Fibroblast of mammary gland (primary cell): ENCODE measurements around the gene UBR7.

ENCODE experiments used
- DNase-seq: peaks from one replicate; pipeline ENCODE4 v3.0.0-alpha.2; 2010; ENCODE audit warnings: low read depth
- H3K4me3 ChIP-seq: 2 replicates; pipeline ENCODE4 v1.5.1; 2011; ENCODE audit warnings: low read depth, mild to moderate bottlenecking, low read length, moderate library complexity; ENCODE audit not compliant: control insufficient read depth
- TF ChIP-seq, protein P1 (sequence below): conservative IDR thresholded peaks from 2 replicates; pipeline ENCODE4 v1.5.1; 2011; ENCODE audit warnings: low read depth, low read length, inconsistent platforms; ENCODE audit not compliant: control insufficient read depth, insufficient read depth

UBR7 gene

DNA sequence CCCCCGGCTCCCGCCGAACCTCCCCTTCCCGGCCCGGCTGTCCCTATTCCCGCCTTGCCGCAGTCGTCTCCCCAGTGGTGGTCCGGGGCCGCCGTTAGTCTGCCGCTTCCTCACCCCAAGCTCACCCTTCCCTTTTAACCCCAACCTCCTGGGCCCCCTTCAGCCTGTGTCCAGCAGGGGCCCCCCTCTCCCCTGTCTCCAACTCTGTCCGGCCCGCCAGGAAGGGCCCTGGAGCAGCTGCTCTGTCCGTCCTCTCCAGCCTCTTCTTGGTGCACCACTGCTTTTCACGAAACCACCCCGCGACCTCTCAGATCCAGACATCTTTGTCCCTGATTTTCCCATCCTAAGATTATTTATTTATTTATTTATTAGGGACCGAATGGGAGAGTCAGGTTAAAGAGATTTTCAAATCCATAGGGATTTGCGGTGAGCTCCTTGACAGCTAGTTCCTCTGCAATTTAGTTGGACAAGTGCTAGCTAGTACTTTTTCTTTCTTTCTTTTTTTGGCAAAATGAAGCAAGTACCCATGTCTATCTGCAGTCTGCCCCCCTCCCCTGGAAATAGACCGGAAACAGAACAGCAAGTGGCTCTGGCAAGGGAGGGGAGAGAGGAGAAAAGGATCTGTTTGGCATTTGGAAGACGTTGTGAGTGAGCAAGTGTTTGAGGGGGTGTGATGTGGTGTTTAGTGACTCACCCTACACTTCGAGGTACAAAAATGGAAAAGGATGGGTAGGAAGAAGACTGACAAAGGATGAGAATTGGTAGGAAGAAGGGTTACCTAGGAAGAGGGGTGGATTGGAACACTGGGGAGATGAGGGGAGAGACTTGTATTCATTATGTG is 632 bp downstream of the UBR7 start:
- DNase-seq: peak; percentile 69
- H3K4me3 ChIP-seq: peak overlapping the region; percentile 89
- TF ChIP-seq, protein P1, sequence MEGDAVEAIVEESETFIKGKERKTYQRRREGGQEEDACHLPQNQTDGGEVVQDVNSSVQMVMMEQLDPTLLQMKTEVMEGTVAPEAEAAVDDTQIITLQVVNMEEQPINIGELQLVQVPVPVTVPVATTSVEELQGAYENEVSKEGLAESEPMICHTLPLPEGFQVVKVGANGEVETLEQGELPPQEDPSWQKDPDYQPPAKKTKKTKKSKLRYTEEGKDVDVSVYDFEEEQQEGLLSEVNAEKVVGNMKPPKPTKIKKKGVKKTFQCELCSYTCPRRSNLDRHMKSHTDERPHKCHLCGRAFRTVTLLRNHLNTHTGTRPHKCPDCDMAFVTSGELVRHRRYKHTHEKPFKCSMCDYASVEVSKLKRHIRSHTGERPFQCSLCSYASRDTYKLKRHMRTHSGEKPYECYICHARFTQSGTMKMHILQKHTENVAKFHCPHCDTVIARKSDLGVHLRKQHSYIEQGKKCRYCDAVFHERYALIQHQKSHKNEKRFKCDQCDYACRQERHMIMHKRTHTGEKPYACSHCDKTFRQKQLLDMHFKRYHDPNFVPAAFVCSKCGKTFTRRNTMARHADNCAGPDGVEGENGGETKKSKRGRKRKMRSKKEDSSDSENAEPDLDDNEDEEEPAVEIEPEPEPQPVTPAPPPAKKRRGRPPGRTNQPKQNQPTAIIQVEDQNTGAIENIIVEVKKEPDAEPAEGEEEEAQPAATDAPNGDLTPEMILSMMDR: peak; percentile 29

DNA sequence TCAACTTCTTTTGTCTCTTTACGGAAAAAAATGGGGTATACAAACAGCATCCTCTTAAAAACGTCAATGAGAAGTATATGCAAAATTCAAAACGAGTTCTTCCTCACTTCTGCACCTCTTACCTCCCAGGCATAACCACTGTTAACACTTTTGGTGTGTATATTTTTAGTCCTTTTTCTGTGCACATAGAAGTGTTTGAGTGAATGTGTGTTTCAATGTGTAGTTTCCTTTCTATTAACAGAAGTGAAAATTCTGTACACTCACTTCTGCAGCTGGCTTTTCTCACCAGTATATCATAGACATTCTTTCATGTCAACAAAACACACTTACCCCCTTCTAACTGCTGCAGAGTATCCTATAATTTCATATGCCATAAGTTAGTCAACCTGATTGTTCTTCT is 5.4 kb downstream of the UBR7 start:
- TF ChIP-seq, protein P1: no peak
- H3K4me3 ChIP-seq: no peak overlapping the region
- no peak for DNase-seq

DNA sequence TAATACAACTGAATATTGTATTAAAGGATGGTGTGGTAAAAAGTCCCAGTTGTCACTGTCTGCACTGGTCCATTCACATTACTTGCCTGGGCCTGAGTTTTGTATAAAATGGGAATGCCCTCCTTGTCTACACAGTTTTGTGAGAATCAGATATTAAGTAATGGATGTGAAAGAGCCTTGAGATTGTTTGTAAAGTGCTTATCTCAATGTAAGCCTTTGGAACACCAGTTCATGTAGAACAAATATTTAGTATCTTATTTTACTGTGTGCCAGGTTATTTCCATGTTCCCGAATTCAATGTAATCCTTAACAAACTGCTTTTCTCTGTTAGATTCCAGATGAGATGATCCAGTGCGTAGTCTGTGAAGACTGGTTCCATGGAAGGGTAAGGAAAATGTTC is 7.5 kb downstream of the UBR7 start:
- TF ChIP-seq, protein P1: no peak
- H3K4me3 ChIP-seq: no peak overlapping the region

DNA sequence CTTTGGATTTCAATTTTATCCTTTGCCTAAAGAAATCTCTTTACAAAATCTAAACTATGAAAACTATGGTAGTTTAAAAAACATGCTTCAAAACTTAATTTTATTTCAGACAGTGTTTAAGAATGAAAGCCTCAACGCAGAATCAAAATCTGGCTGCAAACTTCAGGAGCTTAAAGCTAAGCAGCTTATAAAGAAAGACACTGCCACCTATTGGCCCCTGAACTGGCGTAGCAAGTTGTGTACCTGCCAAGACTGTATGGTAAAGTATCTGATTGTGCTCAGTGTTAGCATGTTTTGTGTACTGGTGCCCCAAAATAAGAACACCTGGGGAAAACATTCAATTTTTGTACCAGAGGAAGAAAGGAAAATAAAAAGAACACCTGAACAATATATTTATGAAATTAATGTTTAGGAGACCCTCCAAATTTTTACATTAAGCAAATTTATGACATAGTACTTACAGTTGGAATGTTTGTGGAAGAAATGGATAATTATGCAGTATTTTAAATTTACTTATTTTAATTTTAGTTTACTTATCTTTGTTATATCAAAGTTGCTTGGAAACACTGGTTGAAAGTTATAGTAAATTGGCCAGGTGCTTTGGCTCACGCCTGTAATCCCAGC is 12.2 kb downstream of the UBR7 start:
- TF ChIP-seq, protein P1: peak; percentile 71
- peak; percentile 72 for DNase-seq
- H3K4me3 ChIP-seq: no peak overlapping the region

More for the DNA sequence above, 7.5 kb downstream of the UBR7 start:
- DNase-seq: no peak

DNA sequence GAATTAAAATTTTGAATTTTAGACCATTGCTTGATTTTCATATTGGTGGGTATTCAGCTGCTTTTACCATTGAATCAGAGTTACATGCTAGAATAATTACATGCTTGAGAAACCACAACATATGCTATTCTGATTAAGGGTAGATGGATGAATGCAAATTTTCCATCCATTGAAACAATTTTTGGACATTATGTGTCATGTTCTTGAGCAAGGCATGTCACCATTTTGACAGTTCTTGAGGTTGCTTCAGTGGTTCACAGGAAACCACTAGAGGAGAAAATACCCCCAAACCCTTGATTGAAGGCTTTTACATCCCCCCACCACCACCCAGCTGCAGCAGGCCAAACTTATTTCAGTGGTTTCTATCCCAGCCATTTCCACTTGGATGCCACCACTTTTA is 13.5 kb downstream of the UBR7 start:
- no peak for DNase-seq
- no peak overlapping the region for H3K4me3 ChIP-seq
- TF ChIP-seq, protein P1: no peak

DNA sequence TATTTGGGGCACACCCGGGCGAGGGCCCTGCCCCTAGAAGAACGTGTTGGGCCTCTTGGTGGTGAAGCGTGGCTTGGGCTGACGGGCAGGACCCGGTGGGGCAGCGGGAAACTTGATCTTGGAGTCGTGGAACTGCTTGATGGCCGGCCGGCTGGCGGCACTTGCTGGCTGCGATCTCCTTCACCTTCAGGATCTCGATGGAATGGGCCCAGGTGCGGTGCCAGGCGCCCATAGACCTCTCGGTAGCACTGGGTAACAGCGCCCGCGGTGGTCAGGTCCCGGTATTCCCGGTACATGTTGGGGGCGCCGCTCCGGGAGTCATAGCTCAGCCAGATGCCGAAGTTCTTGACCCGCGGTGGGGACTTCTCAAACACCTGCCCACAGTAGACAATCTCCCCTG is 16.5 kb downstream of the UBR7 start:
- no peak overlapping the region for H3K4me3 ChIP-seq
- TF ChIP-seq, protein P1: no peak
- no peak for DNase-seq

DNA sequence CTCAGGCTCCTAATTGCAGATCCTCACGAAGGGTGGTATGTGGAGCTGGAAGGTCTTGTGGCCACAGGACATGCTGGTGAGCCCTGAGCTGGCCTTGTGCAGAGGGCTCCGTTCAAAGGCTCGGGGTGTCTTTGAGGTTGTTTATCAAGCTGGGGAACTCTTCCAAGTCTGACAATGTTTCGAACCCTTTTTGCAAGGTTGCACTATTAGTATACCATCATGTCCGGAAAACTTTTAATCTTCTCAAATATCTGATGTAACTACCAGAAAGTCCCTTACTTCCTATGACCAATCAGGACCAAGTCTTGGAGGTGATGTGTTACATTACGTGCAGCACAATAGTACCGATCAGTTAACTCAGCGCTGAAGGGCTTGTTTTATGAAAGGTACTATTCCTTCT is 21.5 kb downstream of the UBR7 start:
- no peak overlapping the region for H3K4me3 ChIP-seq
- DNase-seq: no peak
- TF ChIP-seq, protein P1: no peak
